K562 (cell line): ENCODE results near the gene SPTBN4.

ENCODE experiments used
- IFI16 ChIP-seq: fragments of 250-450 bp; sonication (Bioruptor Pico); IDR thresholded peaks from 2 replicates; pipeline ENCODE4 v2.1.2; 2022; ENCODE audit warnings: mild to moderate bottlenecking, inconsistent platforms
- NFIC ChIP-seq: fragments of 450-650 bp; IDR thresholded peaks from 2 replicates; pipeline ENCODE4 v1.6.1; 2017; ENCODE audit warnings: mild to moderate bottlenecking, inconsistent platforms
- POLR2A ChIP-seq: fragments of 450-650 bp; conservative IDR thresholded peaks from 2 replicates; pipeline ENCODE4 v1.6.1; 2016
- ZBTB33 ChIP-seq: sonication (generic); formaldehyde crosslinking; IDR thresholded peaks from 2 replicates; pipeline ENCODE4 v1.8.1; 2023; ENCODE audit warnings: mild to moderate bottlenecking, missing genetic modification reagents
- ZNF445 ChIP-seq: fragments of 250-450 bp; sonication (Bioruptor Pico); IDR thresholded peaks from 2 replicates; pipeline ENCODE4 v1.4.0; 2020; ENCODE audit warnings: low read depth, mild to moderate bottlenecking, moderate library complexity
- ZNF830 ChIP-seq: fragments of 250-450 bp; sonication (Bioruptor Pico); IDR thresholded peaks from 2 replicates; pipeline ENCODE4 v1.5.0; 2021; ENCODE audit warnings: mild to moderate bottlenecking

GRCh38 chr19:40511487-40511886 is 44.7 kb downstream of the SPTBN4 start:
- TF ChIP-seq NFIC = no peak
- no peak for TF ChIP-seq ZNF445
- TF ChIP-seq IFI16 = no peak
- TF ChIP-seq ZBTB33 (CRISPR knock-in tag) = no peak
- TF ChIP-seq ZNF830 = no peak
- no peak for TF ChIP-seq POLR2A
